SU-DHL-6 (cell line): Measurements from ENCODE around the gene NCAPH2.

Experiments used
- EZH2phosphoT487 ChIP-seq: fragments of 200-600 bp; sonication (generic), shearing (Covaris generic); conservative IDR thresholded peaks from 2 replicates; pipeline ENCODE4 v1.6.1; 2018; ENCODE audit warnings: mild to moderate bottlenecking, antibody characterized with exemption, low read length, moderate library complexity, mixed read lengths
- TF ChIP-seq, protein P1 (sequence below): fragments of 200-600 bp; sonication (generic); IDR thresholded peaks from one replicate; pipeline ENCODE4 v1.5.1; 2017; ENCODE audit warnings: antibody characterized with exemption, mild to moderate bottlenecking, low read length, moderate library complexity; ENCODE audit not compliant: insufficient read depth, poor library complexity, severe bottlenecking

GRCh38 chr22:50461536-50461935, 46.5 kb upstream of the NCAPH2 start:
- TF ChIP-seq, protein P1, sequence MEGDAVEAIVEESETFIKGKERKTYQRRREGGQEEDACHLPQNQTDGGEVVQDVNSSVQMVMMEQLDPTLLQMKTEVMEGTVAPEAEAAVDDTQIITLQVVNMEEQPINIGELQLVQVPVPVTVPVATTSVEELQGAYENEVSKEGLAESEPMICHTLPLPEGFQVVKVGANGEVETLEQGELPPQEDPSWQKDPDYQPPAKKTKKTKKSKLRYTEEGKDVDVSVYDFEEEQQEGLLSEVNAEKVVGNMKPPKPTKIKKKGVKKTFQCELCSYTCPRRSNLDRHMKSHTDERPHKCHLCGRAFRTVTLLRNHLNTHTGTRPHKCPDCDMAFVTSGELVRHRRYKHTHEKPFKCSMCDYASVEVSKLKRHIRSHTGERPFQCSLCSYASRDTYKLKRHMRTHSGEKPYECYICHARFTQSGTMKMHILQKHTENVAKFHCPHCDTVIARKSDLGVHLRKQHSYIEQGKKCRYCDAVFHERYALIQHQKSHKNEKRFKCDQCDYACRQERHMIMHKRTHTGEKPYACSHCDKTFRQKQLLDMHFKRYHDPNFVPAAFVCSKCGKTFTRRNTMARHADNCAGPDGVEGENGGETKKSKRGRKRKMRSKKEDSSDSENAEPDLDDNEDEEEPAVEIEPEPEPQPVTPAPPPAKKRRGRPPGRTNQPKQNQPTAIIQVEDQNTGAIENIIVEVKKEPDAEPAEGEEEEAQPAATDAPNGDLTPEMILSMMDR, result no peak
- no peak for TF ChIP-seq EZH2phosphoT487
